ENCODE measurements around the gene NPY4R2.
"Not testable (repeated sequence)": the region's sequence is repeated elsewhere in the genome, so short reads cannot be mapped to it uniquely, and the experiment has no call there.

The NPY4R2 gene

DNA sequence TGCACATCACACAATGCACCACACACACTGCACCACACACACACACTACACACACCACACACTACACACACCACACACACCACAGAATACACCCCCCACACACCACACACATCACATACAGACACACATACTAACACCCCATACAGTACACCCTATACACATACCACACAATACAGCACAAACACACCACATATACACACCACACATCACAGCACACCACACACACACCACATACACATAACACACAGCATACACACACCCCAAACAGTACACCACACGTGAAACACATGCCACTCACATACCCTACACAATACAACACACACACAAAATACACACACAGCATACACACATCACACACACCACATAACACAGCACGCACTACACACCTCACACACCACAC, 23.9 kb upstream of the NPY4R2 start:
- H3K36me3 ChIP-seq (ENCODE audit: control insufficient read depth, insufficient read depth, low read length); H3K27ac ChIP-seq (ENCODE audit: insufficient read depth, low read depth, low read length, poor library complexity, severe bottlenecking); H3K9me3 ChIP-seq (ENCODE audit: control insufficient read depth, low read length); H3K4me1 ChIP-seq (ENCODE audit: control insufficient read depth, insufficient read depth, low read length); H3K27me3 ChIP-seq (ENCODE audit: control insufficient read depth, insufficient read depth, low read length, poor library complexity, severe bottlenecking); H3K4me3 ChIP-seq (ENCODE audit: insufficient read depth, low read depth, low read length): not testable (repeated sequence)
- WGBS, 2 experiments: 86 to 89% methylated on average over 2 of the region's 2 CpGs

- no CpG with 5 or more reads among the region's 2 CpGs for WGBS, 2 experiments
- H3K9me3 ChIP-seq (ENCODE audit: control insufficient read depth, low read length); H3K4me3 ChIP-seq (ENCODE audit: insufficient read depth, low read depth, low read length); H3K36me3 ChIP-seq (ENCODE audit: control insufficient read depth, insufficient read depth, low read length); H3K27me3 ChIP-seq (ENCODE audit: control insufficient read depth, insufficient read depth, low read length, poor library complexity, severe bottlenecking); H3K4me1 ChIP-seq (ENCODE audit: control insufficient read depth, insufficient read depth, low read length); H3K27ac ChIP-seq (ENCODE audit: insufficient read depth, low read depth, low read length, poor library complexity, severe bottlenecking): not testable (repeated sequence)
Measured at GRCh38 chr10:47897813-47898212, 20.6 kb upstream of the NPY4R2 start.

DNA sequence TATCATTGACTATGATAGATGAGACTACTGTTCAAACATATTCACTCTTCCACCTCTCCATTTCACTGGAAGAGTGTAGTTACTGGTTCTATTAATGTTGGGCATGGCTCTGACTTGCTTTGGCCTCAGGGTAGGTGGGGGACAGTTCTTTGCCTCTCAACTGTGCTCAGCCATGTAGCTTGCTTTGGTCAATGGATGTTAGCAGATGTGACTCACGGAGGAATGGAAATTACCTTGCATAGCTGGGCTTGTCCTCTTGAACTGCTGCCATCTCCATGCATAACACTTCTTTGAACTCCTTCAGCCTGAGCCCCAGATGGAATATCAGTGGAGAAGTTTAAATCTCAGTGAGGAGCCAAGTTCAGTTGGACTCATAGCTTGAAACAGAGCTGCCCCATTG, 9.1 kb upstream of the NPY4R2 start:
- H3K27ac ChIP-seq (ENCODE audit: insufficient read depth, low read depth, low read length, poor library complexity, severe bottlenecking): not testable (repeated sequence)

GRCh38 chr10:47910486-47910885, 8.0 kb upstream of the NPY4R2 start:
- H3K4me3 ChIP-seq (ENCODE audit: insufficient read depth, low read depth, low read length); H3K27ac ChIP-seq (ENCODE audit: insufficient read depth, low read depth, low read length, poor library complexity, severe bottlenecking); H3K9me3 ChIP-seq (ENCODE audit: control insufficient read depth, low read length); H3K36me3 ChIP-seq (ENCODE audit: control insufficient read depth, insufficient read depth, low read length); H3K4me1 ChIP-seq (ENCODE audit: control insufficient read depth, insufficient read depth, low read length); H3K27me3 ChIP-seq (ENCODE audit: control insufficient read depth, insufficient read depth, low read length, poor library complexity, severe bottlenecking): not testable (repeated sequence)
- 94% methylated on average over 2 of the region's 4 CpGs; no CpG with 5 or more reads in 1 of the 2 experiments for WGBS, 2 experiments

More for the DNA sequence above, 9.1 kb upstream of the NPY4R2 start:
- WGBS, 2 experiments: no CpG with 5 or more reads among the region's 1 CpG
- H3K4me3 ChIP-seq (ENCODE audit: insufficient read depth, low read depth, low read length); H3K36me3 ChIP-seq (ENCODE audit: control insufficient read depth, insufficient read depth, low read length); H3K9me3 ChIP-seq (ENCODE audit: control insufficient read depth, low read length); H3K27me3 ChIP-seq (ENCODE audit: control insufficient read depth, insufficient read depth, low read length, poor library complexity, severe bottlenecking); H3K4me1 ChIP-seq (ENCODE audit: control insufficient read depth, insufficient read depth, low read length): not testable (repeated sequence)

GRCh38 chr10:47914052-47914451, 4.4 kb upstream of the NPY4R2 start:
- not testable (repeated sequence) for H3K4me3 ChIP-seq (ENCODE audit: insufficient read depth, low read depth, low read length); H3K36me3 ChIP-seq (ENCODE audit: control insufficient read depth, insufficient read depth, low read length); H3K4me1 ChIP-seq (ENCODE audit: control insufficient read depth, insufficient read depth, low read length); H3K27ac ChIP-seq (ENCODE audit: insufficient read depth, low read depth, low read length, poor library complexity, severe bottlenecking); H3K27me3 ChIP-seq (ENCODE audit: control insufficient read depth, insufficient read depth, low read length, poor library complexity, severe bottlenecking); H3K9me3 ChIP-seq (ENCODE audit: control insufficient read depth, low read length)
- no CpG with 5 or more reads among the region's 2 CpGs for WGBS, 2 experiments

DNA sequence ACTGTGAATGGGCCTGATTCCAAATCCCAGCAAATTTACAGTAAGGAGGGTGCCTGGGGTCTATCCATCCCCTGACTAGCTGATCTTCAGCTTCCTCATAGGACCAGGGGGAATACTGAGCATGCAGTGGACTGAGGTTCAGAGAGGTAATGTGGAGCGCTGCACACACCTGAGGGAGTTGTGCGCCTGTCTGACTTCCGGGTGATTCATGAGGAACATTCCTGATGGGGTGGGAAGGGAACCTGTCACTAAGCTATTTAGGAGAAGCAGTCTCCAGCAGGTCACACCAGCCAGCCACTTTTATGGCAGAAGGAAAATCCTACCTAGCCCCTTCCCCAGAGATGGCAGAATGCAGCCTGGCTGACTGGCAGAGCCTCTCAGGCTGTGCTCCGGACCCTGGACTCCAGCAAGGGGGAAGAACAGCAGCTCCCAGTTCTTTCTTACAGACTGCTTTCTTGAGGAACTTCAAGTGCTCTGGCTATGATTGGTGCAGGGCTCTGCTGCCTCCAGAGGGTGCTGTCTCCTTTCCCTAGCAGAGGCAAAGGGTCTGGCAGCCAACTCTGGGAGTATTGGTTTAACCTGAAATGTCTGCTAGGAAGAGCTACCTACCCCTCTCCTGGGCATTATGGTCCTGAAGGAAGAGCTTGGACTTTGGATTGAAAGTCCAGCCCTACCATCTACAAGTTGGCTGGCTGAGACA, 2.5 kb upstream of the NPY4R2 start:
- WGBS, 2 experiments: no CpG with 5 or more reads among the region's 4 CpGs
- not testable (repeated sequence) for H3K4me1 ChIP-seq (ENCODE audit: control insufficient read depth, insufficient read depth, low read length); H3K27ac ChIP-seq (ENCODE audit: insufficient read depth, low read depth, low read length, poor library complexity, severe bottlenecking); H3K36me3 ChIP-seq (ENCODE audit: control insufficient read depth, insufficient read depth, low read length); H3K4me3 ChIP-seq (ENCODE audit: insufficient read depth, low read depth, low read length); H3K27me3 ChIP-seq (ENCODE audit: control insufficient read depth, insufficient read depth, low read length, poor library complexity, severe bottlenecking); H3K9me3 ChIP-seq (ENCODE audit: control insufficient read depth, low read length)

- H3K36me3 ChIP-seq (ENCODE audit: control insufficient read depth, insufficient read depth, low read length); H3K27ac ChIP-seq (ENCODE audit: insufficient read depth, low read depth, low read length, poor library complexity, severe bottlenecking); H3K4me3 ChIP-seq (ENCODE audit: insufficient read depth, low read depth, low read length); H3K9me3 ChIP-seq (ENCODE audit: control insufficient read depth, low read length); H3K4me1 ChIP-seq (ENCODE audit: control insufficient read depth, insufficient read depth, low read length); H3K27me3 ChIP-seq (ENCODE audit: control insufficient read depth, insufficient read depth, low read length, poor library complexity, severe bottlenecking): not testable (repeated sequence)
- WGBS, 2 experiments: 100% methylated on average over 1 of the region's 2 CpGs; no CpG with 5 or more reads in 1 of the 2 experiments
Measured at GRCh38 chr10:47920610-47921009, 2.1 kb downstream of the NPY4R2 start.

DNA sequence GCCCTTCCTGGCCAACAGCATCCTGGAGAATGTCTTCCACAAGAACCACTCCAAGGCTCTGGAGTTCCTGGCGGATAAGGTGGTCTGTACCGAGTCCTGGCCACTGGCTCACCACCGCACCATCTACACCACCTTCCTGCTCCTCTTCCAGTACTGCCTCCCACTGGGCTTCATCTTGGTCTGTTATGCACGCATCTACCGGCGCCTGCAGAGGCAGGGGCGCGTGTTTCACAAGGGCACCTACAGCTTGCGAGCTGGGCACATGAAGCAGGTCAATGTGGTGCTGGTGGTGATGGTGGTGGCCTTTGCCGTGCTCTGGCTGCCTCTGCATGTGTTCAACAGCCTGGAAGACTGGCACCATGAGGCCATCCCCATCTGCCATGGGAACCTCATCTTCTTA, 4.0 kb downstream of the NPY4R2 start:
- H3K4me3 ChIP-seq (ENCODE audit: insufficient read depth, low read depth, low read length); H3K27me3 ChIP-seq (ENCODE audit: control insufficient read depth, insufficient read depth, low read length, poor library complexity, severe bottlenecking); H3K27ac ChIP-seq (ENCODE audit: insufficient read depth, low read depth, low read length, poor library complexity, severe bottlenecking); H3K9me3 ChIP-seq (ENCODE audit: control insufficient read depth, low read length); H3K4me1 ChIP-seq (ENCODE audit: control insufficient read depth, insufficient read depth, low read length); H3K36me3 ChIP-seq (ENCODE audit: control insufficient read depth, insufficient read depth, low read length): not testable (repeated sequence)
- WGBS, 2 experiments: 100% methylated on average over 3 of the region's 10 CpGs; no CpG with 5 or more reads in 1 of the 2 experiments

GRCh38 chr10:47924628-47925027, 6.2 kb downstream of the NPY4R2 start:
- H3K27ac ChIP-seq (ENCODE audit: insufficient read depth, low read depth, low read length, poor library complexity, severe bottlenecking); H3K27me3 ChIP-seq (ENCODE audit: control insufficient read depth, insufficient read depth, low read length, poor library complexity, severe bottlenecking); H3K4me3 ChIP-seq (ENCODE audit: insufficient read depth, low read depth, low read length); H3K9me3 ChIP-seq (ENCODE audit: control insufficient read depth, low read length); H3K36me3 ChIP-seq (ENCODE audit: control insufficient read depth, insufficient read depth, low read length); H3K4me1 ChIP-seq (ENCODE audit: control insufficient read depth, insufficient read depth, low read length): not testable (repeated sequence)
- no CpG with 5 or more reads among the region's 5 CpGs for WGBS, 2 experiments

DNA sequence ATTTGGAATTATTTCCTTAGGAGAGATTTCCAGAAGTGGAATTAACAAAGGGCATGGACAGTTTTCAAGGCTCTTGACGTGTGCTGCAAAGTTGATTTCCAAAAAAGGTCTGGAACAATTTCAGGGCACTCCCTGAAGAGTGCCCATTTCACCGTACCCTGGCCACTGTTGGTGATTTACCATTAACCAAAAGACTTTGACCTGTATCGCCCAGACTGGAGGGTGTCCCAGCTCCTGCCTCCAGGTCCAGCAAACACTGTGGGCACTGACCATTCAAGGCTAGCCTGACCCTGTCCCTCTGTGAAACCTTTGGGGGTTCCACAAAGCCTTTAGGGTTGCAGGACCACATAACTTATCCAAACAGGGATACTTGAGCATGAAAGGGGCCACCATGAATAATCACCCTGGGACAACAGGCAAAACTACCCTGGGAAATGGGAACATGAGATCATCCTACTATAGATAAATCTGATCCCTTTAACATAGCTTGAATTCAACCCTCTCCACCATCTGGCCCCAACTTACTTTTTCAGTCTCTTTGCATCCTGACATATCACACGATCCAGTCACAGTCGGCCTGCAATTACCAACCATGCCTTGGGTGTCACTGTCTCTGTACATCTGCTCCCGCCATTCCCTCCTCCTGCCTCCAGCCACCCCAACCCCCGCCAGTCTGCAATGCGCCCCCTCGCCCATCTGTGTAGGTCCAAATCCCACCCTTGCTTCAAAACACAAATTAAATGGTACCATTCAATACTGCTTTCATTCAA, 8.9 kb downstream of the NPY4R2 start:
- H3K36me3 ChIP-seq (ENCODE audit: control insufficient read depth, insufficient read depth, low read length); H3K9me3 ChIP-seq (ENCODE audit: control insufficient read depth, low read length); H3K27me3 ChIP-seq (ENCODE audit: control insufficient read depth, insufficient read depth, low read length, poor library complexity, severe bottlenecking); H3K27ac ChIP-seq (ENCODE audit: insufficient read depth, low read depth, low read length, poor library complexity, severe bottlenecking); H3K4me3 ChIP-seq (ENCODE audit: insufficient read depth, low read depth, low read length); H3K4me1 ChIP-seq (ENCODE audit: control insufficient read depth, insufficient read depth, low read length): not testable (repeated sequence)
- no CpG with 5 or more reads among the region's 9 CpGs for WGBS, 2 experiments
